NT2/D1 (cell line): ENCODE results near the gene SPPL2A.
"Not testable (repeated sequence)": the region's sequence is repeated elsewhere in the genome, so short reads cannot be mapped to it uniquely, and the experiment has no call there.

Experiments
- DNase-seq: peaks from one replicate; pipeline ENCODE4 v3.0.0-alpha.2; 2011; ENCODE audit warnings: low read depth, low spot score
- H3K27me3 ChIP-seq: 2 replicates; pipeline ENCODE4 v1.6.0; 2011; ENCODE audit warnings: mild to moderate bottlenecking; ENCODE audit not compliant: insufficient read length, insufficient read depth
- H3K36me3 ChIP-seq: 2 replicates; pipeline ENCODE4 v1.6.1; 2011; ENCODE audit warnings: mild to moderate bottlenecking, low read length, mixed read lengths; ENCODE audit not compliant: insufficient read depth, insufficient read length
- H3K4me1 ChIP-seq: 2 replicates; pipeline ENCODE4 v1.5.1; 2011; ENCODE audit not compliant: insufficient read depth, insufficient read length
- H3K4me3 ChIP-seq: 2 replicates; pipeline ENCODE4 v1.5.1; 2011; ENCODE audit warnings: low read depth; ENCODE audit not compliant: insufficient read length
- H3K9ac ChIP-seq: 2 replicates; pipeline ENCODE4 v1.6.0; 2011; ENCODE audit warnings: low read depth; ENCODE audit not compliant: insufficient read length
- H3K9me3 ChIP-seq: 2 replicates; pipeline ENCODE4 v1.5.1; 2011; ENCODE audit warnings: mild to moderate bottlenecking, low read length; ENCODE audit not compliant: insufficient read depth
- SUZ12 ChIP-seq: IDR thresholded peaks from 2 replicates; pipeline ENCODE4 v1.6.1; 2011; ENCODE audit not compliant: insufficient read length, insufficient read depth; ENCODE audit errors: extremely low read depth
- YY1 ChIP-seq: IDR thresholded peaks from 2 replicates; pipeline ENCODE4 v1.6.1; 2011; ENCODE audit not compliant: insufficient read length, insufficient read depth
- ZNF274 ChIP-seq: IDR thresholded peaks from 2 replicates; pipeline ENCODE4 v1.6.1; 2011; ENCODE audit warnings: mild to moderate bottlenecking, low read depth, low read length

SPPL2A gene

GRCh38 chr15:50765195-50765967 is at the start of gene SPPL2A:
Gene SPPL2A (minus strand): TSS chr15:50765706. CDS start chr15:50765533, 173 bp downstream.
- Histone ChIP-seq H3K9ac (peak within 1 kb of the TSS; percentile 83), H3K36me3 (no peaks in the 10 kb centered on the region), H3K27me3 (no peaks in the 10 kb centered on the region), H3K4me3 (peak within 1 kb of the TSS; percentile 79), H3K9me3 (no peaks in the 10 kb centered on the region), H3K4me1 (no peaks in the 10 kb centered on the region)
- TF ChIP-seq YY1 (no peak), SUZ12 (no peak), ZNF274 (no peak)
- DNase-seq = peak; percentile 49

GRCh38 chr15:50814634-50815033 is 49.1 kb upstream of the SPPL2A start:
- no peaks in the 10 kb centered on the region for H3K4me1 ChIP-seq
- no peak overlapping the region for H3K4me3 ChIP-seq
- no peaks in the 10 kb centered on the region for H3K36me3 ChIP-seq
- TF ChIP-seq SUZ12 (no peak), ZNF274 (no peak)
- no peaks in the 10 kb centered on the region; the same call in 1 of the 2 replicates for H3K9me3 ChIP-seq
- DNase-seq = no peak
- no peaks in the 10 kb centered on the region for H3K27me3 ChIP-seq
- H3K9ac ChIP-seq = no peak overlapping the region

- Histone ChIP-seq H3K9ac (no peak overlapping the region), H3K4me3 (no peak overlapping the region), H3K4me1 (no peaks in the 10 kb centered on the region), H3K36me3 (no peaks in the 10 kb centered on the region), H3K27me3 (no peaks in the 10 kb centered on the region), H3K9me3 (no peaks in the 10 kb centered on the region; the same call in 1 of the 2 replicates)
- TF ChIP-seq SUZ12 = no peak
- no peak for TF ChIP-seq YY1
- TF ChIP-seq ZNF274 = no peak
- no peak for DNase-seq
Observed at GRCh38 chr15:50813865-50814264, 48.4 kb upstream of the SPPL2A start.

GRCh38 chr15:50813089-50813488 is 47.6 kb upstream of the SPPL2A start:
- Histone ChIP-seq H3K9ac (no peak overlapping the region), H3K4me3 (no peak overlapping the region)
- no peak for TF ChIP-seq YY1
- no peak for TF ChIP-seq SUZ12
- no peak for TF ChIP-seq ZNF274

GRCh38 chr15:50812181-50812506 is 46.6 kb upstream of the SPPL2A start:
- H3K4me3 ChIP-seq, H3K36me3 ChIP-seq, H3K4me1 ChIP-seq, H3K27me3 ChIP-seq, H3K9me3 ChIP-seq, H3K9ac ChIP-seq, DNase-seq: not testable (repeated sequence)

More at GRCh38 chr15:50813089-50813488, 47.6 kb upstream of the SPPL2A start:
- no peak for DNase-seq
- Histone ChIP-seq H3K9me3 (no peaks in the 10 kb centered on the region; the same call in 1 of the 2 replicates), H3K36me3 (no peaks in the 10 kb centered on the region), H3K27me3 (no peaks in the 10 kb centered on the region), H3K4me1 (no peaks in the 10 kb centered on the region)

- not testable (repeated sequence) for DNase-seq, H3K4me3 ChIP-seq, H3K9me3 ChIP-seq, H3K9ac ChIP-seq, H3K27me3 ChIP-seq, H3K36me3 ChIP-seq, H3K4me1 ChIP-seq
Observed at GRCh38 chr15:50811461-50812180, 46.1 kb upstream of the SPPL2A start.

GRCh38 chr15:50810128-50810527 is 44.6 kb upstream of the SPPL2A start:
- Histone ChIP-seq H3K9ac (no peak overlapping the region), H3K4me1 (no peaks in the 10 kb centered on the region), H3K27me3 (no peaks in the 10 kb centered on the region), H3K9me3 (no peaks in the 10 kb centered on the region; the same call in 1 of the 2 replicates), H3K36me3 (no peaks in the 10 kb centered on the region), H3K4me3 (no peak overlapping the region)
- no peak for DNase-seq
- TF ChIP-seq SUZ12 (no peak), ZNF274 (no peak), YY1 (no peak)

- DNase-seq = no peak
- no peaks in the 10 kb centered on the region for H3K4me1 ChIP-seq
- no peak for TF ChIP-seq ZNF274
- TF ChIP-seq SUZ12 = no peak
- TF ChIP-seq YY1 = no peak
Observed at GRCh38 chr15:50808728-50809127, 43.2 kb upstream of the SPPL2A start.

More at GRCh38 chr15:50808728-50809127, 43.2 kb upstream of the SPPL2A start:
- no peaks in the 10 kb centered on the region; the same call in 1 of the 2 replicates for H3K9me3 ChIP-seq
- no peak overlapping the region for H3K9ac ChIP-seq
- no peak overlapping the region for H3K4me3 ChIP-seq
- no peaks in the 10 kb centered on the region for H3K27me3 ChIP-seq
- H3K36me3 ChIP-seq = no peaks in the 10 kb centered on the region
